ENCODE results near the gene DNAJC1.
"Not testable (repeated sequence)": the region's sequence is repeated elsewhere in the genome, so short reads cannot be mapped to it uniquely, and the experiment has no call there.

The DNAJC1 gene

GRCh38 chr10:21899736-21900135 is 103.8 kb downstream of the DNAJC1 start:
- no peak for DNase-seq (ENCODE audit: low spot score)

GRCh38 chr10:21895932-21896331 is 107.6 kb downstream of the DNAJC1 start:
- no peak for DNase-seq (ENCODE audit: low spot score)

- no peak for DNase-seq (ENCODE audit: low spot score)
Measured at GRCh38 chr10:21894648-21895342, 108.7 kb downstream of the DNAJC1 start.

- no peak for DNase-seq (ENCODE audit: low spot score)
Measured at GRCh38 chr10:21891439-21891838, 112.1 kb downstream of the DNAJC1 start.

GRCh38 chr10:21889477-21890275 is 113.9 kb downstream of the DNAJC1 start:
- no peak for DNase-seq (ENCODE audit: low spot score)

GRCh38 chr10:21888959-21889358 is 114.6 kb downstream of the DNAJC1 start:
- DNase-seq (ENCODE audit: low spot score): no peak

GRCh38 chr10:21885940-21886339 is 117.6 kb downstream of the DNAJC1 start:
- no peak for DNase-seq (ENCODE audit: low spot score)

- DNase-seq (ENCODE audit: low spot score): no peak
Measured at GRCh38 chr10:21873198-21873597, 130.3 kb downstream of the DNAJC1 start.

GRCh38 chr10:21872771-21873170 is 130.8 kb downstream of the DNAJC1 start:
- not testable (repeated sequence) for DNase-seq (ENCODE audit: low spot score)

GRCh38 chr10:21870849-21871248 is 132.7 kb downstream of the DNAJC1 start:
- DNase-seq (ENCODE audit: low spot score): no peak

GRCh38 chr10:21869087-21869486 is 134.4 kb downstream of the DNAJC1 start:
- not testable (repeated sequence) for DNase-seq (ENCODE audit: low spot score)

GRCh38 chr10:21860718-21861117 is 142.8 kb downstream of the DNAJC1 start:
- DNase-seq (ENCODE audit: low spot score): no peak

- no peak for DNase-seq (ENCODE audit: low spot score)
Measured at GRCh38 chr10:21858455-21858854, 145.1 kb downstream of the DNAJC1 start.

- no peak for DNase-seq (ENCODE audit: low spot score)
Measured at GRCh38 chr10:21849607-21850006, 153.9 kb downstream of the DNAJC1 start.

GRCh38 chr10:21843645-21844044 is 159.9 kb downstream of the DNAJC1 start:
- no peak for DNase-seq (ENCODE audit: low spot score)

- DNase-seq (ENCODE audit: low spot score): not testable (repeated sequence)
Measured at GRCh38 chr10:21841273-21841672, 162.3 kb downstream of the DNAJC1 start.

GRCh38 chr10:21837487-21837886 is 166.0 kb downstream of the DNAJC1 start:
- DNase-seq (ENCODE audit: low spot score): not testable (repeated sequence)

GRCh38 chr10:21834574-21834973 is 169.0 kb downstream of the DNAJC1 start:
- DNase-seq (ENCODE audit: low spot score): not testable (repeated sequence)

- peak; percentile 7 for DNase-seq (ENCODE audit: low spot score)
Measured at GRCh38 chr10:21832821-21833130, 170.8 kb downstream of the DNAJC1 start.

GRCh38 chr10:21831986-21832820 is 171.3 kb downstream of the DNAJC1 start:
- peak; percentile 18 for DNase-seq (ENCODE audit: low spot score)

- DNase-seq (ENCODE audit: low spot score): no peak
Measured at GRCh38 chr10:21830037-21830436, 173.5 kb downstream of the DNAJC1 start.

GRCh38 chr10:21827308-21827707 is 176.2 kb downstream of the DNAJC1 start:
- DNase-seq (ENCODE audit: low spot score): no peak

- no peak for DNase-seq (ENCODE audit: low spot score)
Measured at GRCh38 chr10:21826725-21827124, 176.8 kb downstream of the DNAJC1 start.

All from AG08396 (cell line).